ENCODE data around the gene SOAT1. TPM values are rescaled to one million over a fixed set of nuclear protein-coding genes. Genes with fewer than 3 reads are reported as not detected.
"Not testable (repeated sequence)": the region's sequence is repeated elsewhere in the genome, so short reads cannot be mapped to it uniquely, and the experiment has no call there.

The SOAT1 gene
- total RNA-seq (2014; rRNA removed; shearing (Covaris generic)): 26.7 and 28.7 TPM in 2 replicates

GRCh38 chr1:179293340-179294327 is at the start of gene SOAT1:
Gene SOAT1, plus strand, starts transcription at chr1:179293797. Its CDS starts 8,888 bp downstream, at chr1:179302685.
- peak; percentile 94 to 96 for DNase-seq

GRCh38 chr1:179245426-179245825 is 48.2 kb upstream of the SOAT1 start:
- DNase-seq; H3K9me3 ChIP-seq (replicated peaks); H3K36me3 ChIP-seq; H3K27me3 ChIP-seq; H3K4me1 ChIP-seq; H3K27ac ChIP-seq; H3K4me3 ChIP-seq: not testable (repeated sequence)

More at GRCh38 chr1:179293340-179294327, at the start of gene SOAT1:
- H3K4me1 ChIP-seq: peaks cover 3% of the 10 kb centered on the region
- H3K27me3 ChIP-seq: no peaks in the 10 kb centered on the region
- no peaks in the 10 kb centered on the region for H3K9me3 ChIP-seq (replicated peaks)
- H3K27ac ChIP-seq: peak within 1 kb of the TSS; percentile 83
- peak within 1 kb of the TSS; percentile 77 for H3K4me3 ChIP-seq
- H3K36me3 ChIP-seq: no peaks in the 10 kb centered on the region

- Histone ChIP-seq H3K9me3 (replicated peaks) (no peaks in the 10 kb centered on the region), H3K27ac (no peak overlapping the region), H3K27me3 (no peaks in the 10 kb centered on the region), H3K4me3 (no peak overlapping the region), H3K36me3 (no peaks in the 10 kb centered on the region), H3K4me1 (no peaks in the 10 kb centered on the region)
- no peak for DNase-seq
Measured at GRCh38 chr1:179247923-179248322, 45.7 kb upstream of the SOAT1 start.

GRCh38 chr1:179251675-179252074 is 41.9 kb upstream of the SOAT1 start:
- peak in 1 of 2 experiments; percentile 41 for DNase-seq

GRCh38 chr1:179252606-179253005 is 41.0 kb upstream of the SOAT1 start:
- Histone ChIP-seq H3K4me1 (no peaks in the 10 kb centered on the region), H3K9me3 (replicated peaks) (no peaks in the 10 kb centered on the region), H3K4me3 (no peak overlapping the region), H3K36me3 (no peaks in the 10 kb centered on the region), H3K27ac (no peak overlapping the region), H3K27me3 (no peaks in the 10 kb centered on the region)
- DNase-seq: no peak

More at GRCh38 chr1:179251675-179252074, 41.9 kb upstream of the SOAT1 start:
- Histone ChIP-seq H3K4me1 (no peaks in the 10 kb centered on the region), H3K4me3 (no peak overlapping the region), H3K27ac (no peak overlapping the region), H3K27me3 (no peaks in the 10 kb centered on the region), H3K36me3 (no peaks in the 10 kb centered on the region), H3K9me3 (replicated peaks) (no peaks in the 10 kb centered on the region)

- Histone ChIP-seq H3K36me3 (no peaks in the 10 kb centered on the region), H3K27me3 (no peaks in the 10 kb centered on the region), H3K9me3 (replicated peaks) (no peaks in the 10 kb centered on the region), H3K4me1 (no peaks in the 10 kb centered on the region), H3K4me3 (no peak overlapping the region), H3K27ac (no peak overlapping the region)
- DNase-seq: no peak
Measured at GRCh38 chr1:179253286-179253972, 40.2 kb upstream of the SOAT1 start.

- no peak overlapping the region for H3K4me3 ChIP-seq
- no peaks in the 10 kb centered on the region for H3K4me1 ChIP-seq
- no peaks in the 10 kb centered on the region for H3K9me3 ChIP-seq (replicated peaks)
- H3K27me3 ChIP-seq: no peaks in the 10 kb centered on the region
- H3K27ac ChIP-seq: no peak overlapping the region
- no peak for DNase-seq
- H3K36me3 ChIP-seq: no peaks in the 10 kb centered on the region
Measured at GRCh38 chr1:179262183-179262582, 31.4 kb upstream of the SOAT1 start.

GRCh38 chr1:179263121-179263520 is 30.5 kb upstream of the SOAT1 start:
- DNase-seq: no peak
- H3K9me3 ChIP-seq (replicated peaks): no peaks in the 10 kb centered on the region
- H3K27me3 ChIP-seq: no peaks in the 10 kb centered on the region
- no peak overlapping the region for H3K27ac ChIP-seq
- H3K4me1 ChIP-seq: no peaks in the 10 kb centered on the region
- H3K36me3 ChIP-seq: no peaks in the 10 kb centered on the region
- no peak overlapping the region for H3K4me3 ChIP-seq

- Histone ChIP-seq H3K27me3 (no peaks in the 10 kb centered on the region), H3K4me1 (peaks cover 10% of the 10 kb centered on the region), H3K36me3 (no peaks in the 10 kb centered on the region), H3K4me3 (no peak overlapping the region), H3K9me3 (replicated peaks) (no peaks in the 10 kb centered on the region), H3K27ac (no peak overlapping the region)
- DNase-seq: no peak
Measured at GRCh38 chr1:179264507-179264906, 29.1 kb upstream of the SOAT1 start.

- H3K9me3 ChIP-seq (replicated peaks): no peaks in the 10 kb centered on the region
- peak; percentile 51 to 85 for DNase-seq
- H3K36me3 ChIP-seq: no peaks in the 10 kb centered on the region
- peak overlapping the region; percentile 54 for H3K27ac ChIP-seq
- H3K27me3 ChIP-seq: no peaks in the 10 kb centered on the region
- H3K4me3 ChIP-seq: no peak overlapping the region
- H3K4me1 ChIP-seq: peaks cover 15% of the 10 kb centered on the region
Measured at GRCh38 chr1:179269071-179269470, 24.5 kb upstream of the SOAT1 start.

GRCh38 chr1:179274424-179274823 is 19.2 kb upstream of the SOAT1 start:
- H3K27ac ChIP-seq; H3K4me1 ChIP-seq; H3K27me3 ChIP-seq; H3K9me3 ChIP-seq (replicated peaks); H3K4me3 ChIP-seq; H3K36me3 ChIP-seq: not testable (repeated sequence)
- DNase-seq: peak in 1 of 2 experiments; percentile 35

GRCh38 chr1:179278920-179279319 is 14.7 kb upstream of the SOAT1 start:
- H3K36me3 ChIP-seq: no peaks in the 10 kb centered on the region
- H3K4me1 ChIP-seq: no peaks in the 10 kb centered on the region
- H3K4me3 ChIP-seq: no peak overlapping the region
- no peak for DNase-seq
- no peaks in the 10 kb centered on the region for H3K27me3 ChIP-seq
- no peak overlapping the region for H3K27ac ChIP-seq
- H3K9me3 ChIP-seq (replicated peaks): no peaks in the 10 kb centered on the region

- no peak overlapping the region for H3K4me3 ChIP-seq
- no peak for DNase-seq
- no peak overlapping the region for H3K27ac ChIP-seq
- H3K27me3 ChIP-seq: no peaks in the 10 kb centered on the region
- no peaks in the 10 kb centered on the region for H3K4me1 ChIP-seq
- H3K36me3 ChIP-seq: no peaks in the 10 kb centered on the region
- no peaks in the 10 kb centered on the region for H3K9me3 ChIP-seq (replicated peaks)
Measured at GRCh38 chr1:179283992-179284391, 9.6 kb upstream of the SOAT1 start.

- H3K4me1 ChIP-seq: peaks cover 1% of the 10 kb centered on the region; the same call in 1 of the 2 replicates
- no peak overlapping the region for H3K4me3 ChIP-seq
- H3K27ac ChIP-seq: no peak overlapping the region
- DNase-seq: no peak
- H3K27me3 ChIP-seq: no peaks in the 10 kb centered on the region
- H3K36me3 ChIP-seq: no peaks in the 10 kb centered on the region
- H3K9me3 ChIP-seq (replicated peaks): no peaks in the 10 kb centered on the region
Measured at GRCh38 chr1:179287946-179288345, 5.7 kb upstream of the SOAT1 start.

- no peaks in the 10 kb centered on the region for H3K36me3 ChIP-seq
- DNase-seq: no peak
- H3K4me1 ChIP-seq: peaks cover 3% of the 10 kb centered on the region; the same call in 1 of the 2 replicates
- no peak overlapping the region for H3K4me3 ChIP-seq
- H3K27me3 ChIP-seq: no peaks in the 10 kb centered on the region
- H3K27ac ChIP-seq: no peak overlapping the region
- H3K9me3 ChIP-seq (replicated peaks): no peaks in the 10 kb centered on the region
Measured at GRCh38 chr1:179288977-179289376, 4.6 kb upstream of the SOAT1 start.

All from SJCRH30 (cell line).